HepG2 (cell line): ENCODE results near the gene SAMD4B. TPM values are rescaled to one million over a fixed set of nuclear protein-coding genes. Genes with fewer than 3 reads are reported as not detected.

Experiments
- HINFP ChIP-seq: sonication (generic); formaldehyde crosslinking; IDR thresholded peaks from 2 replicates; pipeline ENCODE4 v1.4.0; 2020; ENCODE audit warnings: low read depth, mild to moderate bottlenecking, missing genetic modification reagents
- KDM3A ChIP-seq: IDR thresholded peaks from 2 replicates; pipeline ENCODE4 v1.6.1; 2018; ENCODE audit warnings: low read depth, missing compliant biosample characterization
- KLF16 ChIP-seq, 2 experiments: sonication (generic) in 1 of 2; formaldehyde crosslinking in 1 of 2; IDR thresholded peaks; 2 replicates each; pipeline versions ENCODE4 v1.6.1 to v1.8.0; 2016 to 2023; ENCODE audit warnings: missing genetic modification reagents in 2 of 2, missing compliant biosample characterization in 1 of 2
- PAX8 ChIP-seq: sonication (generic); formaldehyde crosslinking; IDR thresholded peaks from 2 replicates; pipeline ENCODE4 v1.8.0; 2022; ENCODE audit warnings: mild to moderate bottlenecking, missing genetic modification reagents, borderline replicate concordance
- PBX2 ChIP-seq: IDR thresholded peaks from 2 replicates; pipeline ENCODE4 v1.6.1; 2016; ENCODE audit warnings: control low read depth
- POLR2G ChIP-seq: fragments of 200-400 bp; formaldehyde crosslinking; IDR thresholded peaks from 2 replicates; pipeline ENCODE4 v1.6.1; 2018; ENCODE audit warnings: mild to moderate bottlenecking, low read depth, low read length, moderate library complexity
- TERF1 ChIP-seq: sonication (generic); formaldehyde crosslinking; IDR thresholded peaks from 2 replicates; pipeline ENCODE4 v1.8.0; 2022; ENCODE audit warnings: mild to moderate bottlenecking, missing genetic modification reagents, moderate library complexity
- ZHX1 ChIP-seq: sonication (generic); formaldehyde crosslinking; IDR thresholded peaks from 2 replicates; pipeline ENCODE4 v1.8.1; 2022; ENCODE audit warnings: low read depth, mild to moderate bottlenecking, missing genetic modification reagents
- ZNF574 ChIP-seq: sonication (generic); formaldehyde crosslinking; IDR thresholded peaks from 2 replicates; pipeline ENCODE4 v1.4.0; 2020; ENCODE audit warnings: missing genetic modification reagents
- ZNF598 ChIP-seq: sonication (generic); formaldehyde crosslinking; IDR thresholded peaks from 2 replicates; pipeline ENCODE4 v1.5.1; 2020; ENCODE audit warnings: mild to moderate bottlenecking, missing genetic modification reagents, borderline replicate concordance
- ZNF609 ChIP-seq: sonication (generic); formaldehyde crosslinking; IDR thresholded peaks from 2 replicates; pipeline ENCODE4 v1.4.0; 2020; ENCODE audit warnings: mild to moderate bottlenecking, missing genetic modification reagents, borderline replicate concordance
- ZNF790 ChIP-seq: sonication (generic); formaldehyde crosslinking; IDR thresholded peaks from 2 replicates; pipeline ENCODE4 v1.8.0; 2022; ENCODE audit warnings: missing genetic modification reagents, mild to moderate bottlenecking, borderline replicate concordance
- polyA plus RNA-seq, 8 experiments: library from polyadenylated mRNA; depleted of rRNA in 3 of 8; stranded (reverse) in 7 of 8; unstranded in 1 of 8; fragments of >200 nt; fragmentation: Illumina TruSeq in 4 of 8; extraction: Trizol in 4 of 8; gene quantifications; 2 replicates each; pipeline versions ENCODE4 v1.2.1 to v1.2.3, GENCODE V29; 2011 to 2016; ENCODE audit warnings: low read depth in 4 of 8, missing spikeins in 1 of 8, mixed read lengths in 1 of 8; ENCODE audit not compliant: insufficient read depth in 1 of 8
- total RNA-seq, 5 experiments: library from RNA; depleted of rRNA; stranded (reverse); fragments of >200 nt; fragmentation: Illumina TruSeq; extraction: Trizol; gene quantifications; 2 replicates each; pipeline ENCODE4 v1.2.3, GENCODE V29; 2016; ENCODE audit warnings: low read depth in 1 of 5

Gene SAMD4B
- total and polyA plus RNA-seq, 2 of the 13 experiments (the other 11 are each of a cell fraction or from before 2014, with no cell fraction given): 26.0 to 31.8 TPM

- TF ChIP-seq PAX8 (CRISPR knock-in tag) (peak; percentile 59; the same call in 1 of the 2 replicates), PBX2 (CRISPR knock-in tag) (peak; percentile 86), ZNF574 (CRISPR knock-in tag) (peak; percentile 84), ZHX1 (CRISPR knock-in tag) (peak; percentile 91; the same call in 1 of the 2 replicates), ZNF609 (CRISPR knock-in tag) (peak; percentile 39; the same call in 1 of the 2 replicates), KDM3A (peak; percentile 73; the same call in 1 of the 2 replicates), KLF16 (CRISPR knock-in tag; IDR thresholded peaks at IDR 0.05) (peak in 1 of 2 experiments; percentile 38; a peak in 1 of 4 replicates), POLR2G (peak; percentile 97), TERF1 (CRISPR knock-in tag) (no peak), ZNF790 (CRISPR knock-in tag) (no peak), HINFP (CRISPR knock-in tag) (0 out of 2 replicates have a peak, but pooled peaks have one; percentile 50), ZNF598 (CRISPR knock-in tag) (peak; percentile 86; the same call in 1 of the 2 replicates)
Observed at GRCh38 chr19:39390751-39391437, 48.7 kb downstream of the SAMD4B start, which contains the start of the genes MED29 and PAF1 (continued).
